Natural killer cell treated with Interleukin-12 subunit alpha and Interleukin-12 subunit beta and Interleukin-15 and Interleukin-18, amount 100 ng/mL, for 72 hours (primary cell): ENCODE results near the gene RALY. TPM values are rescaled to one million over a fixed set of nuclear protein-coding genes. Genes with fewer than 3 reads are reported as not detected.

Source experiments
- ATAC-seq, 2 donors: fragments of 150-1000 bp; cut with Tn5 transposase in 1 of 2; sonication (Bioruptor Pico), chemical (Tn5 transposase) in 1 of 2; 2 replicates each; pipeline ENCODE4 v1.10.0; 2021
- DNase-seq: peaks from one replicate; pipeline ENCODE4 v3.0.0; 2022; ENCODE audit warnings: low spot score
- H3K27ac Mint-ChIP-seq, 2 donors: 1 replicate in 1 of 2; 2 replicates in 1 of 2; pipeline ENCODE4 v1.8.0; 2022; ENCODE audit warnings: mixed read lengths in 2 of 2, mild to moderate bottlenecking in 1 of 2, moderate library complexity in 1 of 2
- H3K27me3 Mint-ChIP-seq, 2 donors: 1 replicate in 1 of 2; 2 replicates in 1 of 2; pipeline ENCODE4 v1.8.0; 2022; ENCODE audit warnings: mixed read lengths in 2 of 2
- H3K36me3 Mint-ChIP-seq: one replicate; pipeline ENCODE4 v1.8.0; 2022; ENCODE audit warnings: mixed read lengths
- H3K4me1 Mint-ChIP-seq, 2 donors: 1 replicate in 1 of 2; 2 replicates in 1 of 2; pipeline ENCODE4 v1.8.0; 2022; ENCODE audit warnings: low read depth in 2 of 2, mixed read lengths in 2 of 2, mild to moderate bottlenecking in 1 of 2
- H3K4me3 Mint-ChIP-seq: one replicate; pipeline ENCODE4 v1.8.0; 2022; ENCODE audit warnings: mixed read lengths
- H3K9me3 Mint-ChIP-seq: 2 replicates; pipeline ENCODE4 v1.8.0; 2022; ENCODE audit warnings: mixed read lengths
- total RNA-seq, 2 donors: library from RNA; stranded (reverse); gene quantifications; one replicate each; pipeline ENCODE4 v1.2.3, GENCODE V29; 2022

Gene RALY
- total RNA-seq, 2 donors from 2014 or later: 158 to 162 TPM

- ATAC-seq (no peak), DNase-seq (no peak)
- Mint-ChIP-seq H3K27me3 (no peaks in the 10 kb centered on the region), H3K36me3 (no peaks in the 10 kb centered on the region), H3K27ac (no peak overlapping the region), H3K4me3 (peak overlapping the region; percentile 21), H3K9me3 (no peaks in the 10 kb centered on the region), H3K4me1 (peaks cover 56 to 60% of the 10 kb centered on the region in 2 donors)
These were observed 61.6 kb downstream of the RALY start for GRCh38 chr20:34055290-34055689.

GRCh38 chr20:34058831-34059230, 65.1 kb downstream of the RALY start:
- Mint-ChIP-seq H3K4me3 (no peak overlapping the region), H3K9me3 (no peaks in the 10 kb centered on the region), H3K27me3 (no peaks in the 10 kb centered on the region), H3K36me3 (no peaks in the 10 kb centered on the region), H3K4me1 (peaks cover 84 to 88% of the 10 kb centered on the region in 2 donors), H3K27ac (no peak overlapping the region)
- DNase-seq: no peak
- ATAC-seq: peak; percentile 43 to 71

GRCh38 chr20:34060970-34061369, 67.3 kb downstream of the RALY start:
- Mint-ChIP-seq H3K36me3 (no peaks in the 10 kb centered on the region), H3K9me3 (no peaks in the 10 kb centered on the region), H3K27me3 (no peaks in the 10 kb centered on the region), H3K4me1 (peaks cover 73 to 75% of the 10 kb centered on the region in 2 donors), H3K27ac (peak overlapping the region; percentile 70 to 93), H3K4me3 (peak overlapping the region; percentile 11)
- DNase-seq (no peak), ATAC-seq (no peak)

- Mint-ChIP-seq H3K9me3 (no peaks in the 10 kb centered on the region), H3K27ac (peak overlapping the region; percentile 70 to 93), H3K36me3 (no peaks in the 10 kb centered on the region), H3K4me1 (peaks cover 66 to 73% of the 10 kb centered on the region in 2 donors), H3K4me3 (no peak overlapping the region), H3K27me3 (no peaks in the 10 kb centered on the region)
- no peak for ATAC-seq
- DNase-seq: no peak
These were observed 68.0 kb downstream of the RALY start for GRCh38 chr20:34061695-34062094.

- H3K4me3 Mint-ChIP-seq: peak overlapping the region; percentile 32
- no peaks in the 10 kb centered on the region for H3K27me3 Mint-ChIP-seq
- H3K4me1 Mint-ChIP-seq: peaks cover 61 to 72% of the 10 kb centered on the region in 2 donors
- no peak for DNase-seq
- no peaks in the 10 kb centered on the region for H3K9me3 Mint-ChIP-seq
- no peaks in the 10 kb centered on the region for H3K36me3 Mint-ChIP-seq
- peak; percentile 87 to 88 for ATAC-seq
- peak overlapping the region; percentile 70 to 93 for H3K27ac Mint-ChIP-seq
These were observed 69.1 kb downstream of the RALY start for GRCh38 chr20:34062570-34063482.

GRCh38 chr20:34064286-34064685, 70.6 kb downstream of the RALY start:
- DNase-seq (no peak), ATAC-seq (no peak)
- Mint-ChIP-seq H3K27ac (peak overlapping the region; percentile 27 to 93), H3K4me3 (no peak overlapping the region), H3K9me3 (no peaks in the 10 kb centered on the region), H3K27me3 (no peaks in the 10 kb centered on the region), H3K36me3 (no peaks in the 10 kb centered on the region), H3K4me1 (peaks cover 58 to 68% of the 10 kb centered on the region in 2 donors)

GRCh38 chr20:34065260-34065659, 71.5 kb downstream of the RALY start:
- Mint-ChIP-seq H3K27ac (peak overlapping the region; percentile 27 to 93), H3K27me3 (no peaks in the 10 kb centered on the region), H3K36me3 (no peaks in the 10 kb centered on the region), H3K4me3 (no peak overlapping the region), H3K9me3 (no peaks in the 10 kb centered on the region), H3K4me1 (peaks cover 52 to 64% of the 10 kb centered on the region in 2 donors)
- ATAC-seq: no peak
- no peak for DNase-seq

- H3K27ac Mint-ChIP-seq: no peak overlapping the region
- no peaks in the 10 kb centered on the region for H3K36me3 Mint-ChIP-seq
- ATAC-seq: no peak
- H3K4me3 Mint-ChIP-seq: no peak overlapping the region
- DNase-seq: no peak
- peaks cover 39 to 53% of the 10 kb centered on the region in 2 donors for H3K4me1 Mint-ChIP-seq
- no peaks in the 10 kb centered on the region for H3K27me3 Mint-ChIP-seq
- no peaks in the 10 kb centered on the region for H3K9me3 Mint-ChIP-seq
These were observed 72.9 kb downstream of the RALY start for GRCh38 chr20:34066476-34067090.

GRCh38 chr20:34068001-34068400, 74.3 kb downstream of the RALY start:
- no peak for ATAC-seq

GRCh38 chr20:34069341-34070078, 75.8 kb downstream of the RALY start:
- H3K4me3 Mint-ChIP-seq: no peak overlapping the region

More at GRCh38 chr20:34068001-34068400, 74.3 kb downstream of the RALY start:
- H3K27ac Mint-ChIP-seq: peak overlapping the region in 1 of 2 donors; percentile 70
- H3K4me1 Mint-ChIP-seq: peaks cover 32 to 45% of the 10 kb centered on the region in 2 donors
- peaks cover 4% of the 10 kb centered on the region for H3K36me3 Mint-ChIP-seq
- DNase-seq: no peak
- no peaks in the 10 kb centered on the region for H3K9me3 Mint-ChIP-seq
- no peak overlapping the region for H3K4me3 Mint-ChIP-seq
- H3K27me3 Mint-ChIP-seq: no peaks in the 10 kb centered on the region

GRCh38 chr20:34070079-34070439, 76.3 kb downstream of the RALY start:
- peaks cover 24 to 41% of the 10 kb centered on the region in 2 donors for H3K4me1 Mint-ChIP-seq

More at GRCh38 chr20:34069341-34070078, 75.8 kb downstream of the RALY start:
- peaks cover 24 to 45% of the 10 kb centered on the region in 2 donors for H3K4me1 Mint-ChIP-seq
- ATAC-seq (peak; percentile 58 to 61), DNase-seq (peak; percentile 72)
- no peak overlapping the region for H3K27ac Mint-ChIP-seq
- H3K36me3 Mint-ChIP-seq: peaks cover 4% of the 10 kb centered on the region
- no peaks in the 10 kb centered on the region for H3K9me3 Mint-ChIP-seq
- H3K27me3 Mint-ChIP-seq: no peaks in the 10 kb centered on the region

GRCh38 chr20:34070859-34071258, 77.1 kb downstream of the RALY start:
- Mint-ChIP-seq H3K4me3 (no peak overlapping the region), H3K27me3 (no peaks in the 10 kb centered on the region), H3K36me3 (peaks cover 4% of the 10 kb centered on the region), H3K4me1 (peaks cover 20 to 35% of the 10 kb centered on the region in 2 donors), H3K9me3 (no peaks in the 10 kb centered on the region), H3K27ac (no peak overlapping the region)
- no peak for DNase-seq
- ATAC-seq: no peak

More at GRCh38 chr20:34070079-34070439, 76.3 kb downstream of the RALY start:
- Mint-ChIP-seq H3K27me3 (no peaks in the 10 kb centered on the region), H3K9me3 (no peaks in the 10 kb centered on the region), H3K36me3 (peaks cover 4% of the 10 kb centered on the region), H3K4me3 (no peak overlapping the region), H3K27ac (no peak overlapping the region)
- ATAC-seq (no peak), DNase-seq (no peak)

- peaks cover 4% of the 10 kb centered on the region for H3K36me3 Mint-ChIP-seq
- H3K4me1 Mint-ChIP-seq: peaks cover 20 to 33% of the 10 kb centered on the region in 2 donors
- ATAC-seq: no peak
- no peak overlapping the region for H3K4me3 Mint-ChIP-seq
- H3K9me3 Mint-ChIP-seq: no peaks in the 10 kb centered on the region
- H3K27ac Mint-ChIP-seq: no peak overlapping the region
- DNase-seq: no peak
- H3K27me3 Mint-ChIP-seq: no peaks in the 10 kb centered on the region
These were observed 78.4 kb downstream of the RALY start for GRCh38 chr20:34072076-34072475.
